ENCODE measurements around the gene CLDN3.

Gene CLDN3

DNA sequence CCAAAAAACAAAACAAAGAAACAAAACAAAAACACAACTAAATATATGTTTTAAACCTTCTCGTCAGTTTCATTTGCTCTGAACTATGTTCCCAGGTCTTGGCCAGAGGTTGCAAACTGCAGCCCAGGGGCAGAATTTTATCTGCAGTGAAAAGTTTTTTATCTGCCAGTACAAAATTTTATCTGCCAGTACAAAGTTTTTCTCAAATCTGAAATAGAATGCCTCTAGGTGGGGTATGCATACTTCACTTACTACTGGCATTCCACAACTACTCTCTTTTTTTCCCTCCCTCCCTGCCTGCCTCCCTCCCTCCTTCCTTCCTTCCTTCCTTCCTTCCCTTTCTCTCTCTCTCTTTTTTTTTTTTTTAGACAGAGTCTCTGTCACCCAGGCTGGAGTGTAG is 9.4 kb upstream of the CLDN3 start:
- DNase-seq (ENCODE audit: extremely low read depth, low read depth): no peak
- no peak for TF ChIP-seq CTCF (IDR thresholded peaks at IDR 0.05; ENCODE audit: low read depth, low read length)

DNA sequence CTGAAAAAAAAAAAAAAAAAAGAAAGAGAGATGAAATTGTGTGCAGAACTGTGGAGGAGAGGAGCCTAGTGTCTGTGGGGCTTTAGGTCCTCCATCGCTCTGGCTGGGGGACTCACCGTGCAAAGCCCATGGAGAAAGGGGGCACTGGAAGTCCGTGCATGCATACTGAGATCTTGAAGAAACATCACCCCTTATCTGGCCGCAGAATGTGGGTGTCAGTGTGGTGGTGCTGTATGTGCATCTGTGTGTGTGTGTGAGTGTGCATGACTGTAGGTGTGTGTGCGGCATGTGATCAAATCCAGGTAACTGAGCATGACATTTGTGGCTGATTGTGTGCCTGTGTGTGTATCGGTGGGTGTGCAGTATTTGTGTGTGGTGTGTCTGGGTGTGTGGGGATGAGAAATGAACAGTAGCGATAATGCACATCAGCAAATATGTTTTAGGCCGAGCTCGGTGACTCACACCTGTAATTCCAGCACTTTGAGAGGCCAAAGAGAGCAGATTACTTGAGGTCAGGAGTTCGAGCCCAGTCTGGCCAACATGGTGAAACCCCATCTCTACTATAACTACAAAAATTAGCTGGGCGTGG is 8.8 kb upstream of the CLDN3 start:
- no peak for DNase-seq (ENCODE audit: extremely low read depth, low read depth)
- no peak for TF ChIP-seq CTCF (IDR thresholded peaks at IDR 0.05; ENCODE audit: low read depth, low read length)

GRCh38 chr7:73774923-73775322 is 4.9 kb upstream of the CLDN3 start:
- TF ChIP-seq CTCF (IDR thresholded peaks at IDR 0.05; ENCODE audit: low read depth, low read length): no peak
- no peak for DNase-seq (ENCODE audit: extremely low read depth, low read depth)

GRCh38 chr7:73773700-73774517 is 3.8 kb upstream of the CLDN3 start:
- no peak for DNase-seq (ENCODE audit: extremely low read depth, low read depth)

GRCh38 chr7:73770860-73771670 is 995 bp upstream of the CLDN3 start:
- TF ChIP-seq CTCF (IDR thresholded peaks at IDR 0.05; ENCODE audit: low read depth, low read length): no peak
- no peak for DNase-seq (ENCODE audit: extremely low read depth, low read depth)

More at GRCh38 chr7:73773700-73774517, 3.8 kb upstream of the CLDN3 start:
- TF ChIP-seq CTCF (IDR thresholded peaks at IDR 0.05; ENCODE audit: low read depth, low read length): no peak

DNA sequence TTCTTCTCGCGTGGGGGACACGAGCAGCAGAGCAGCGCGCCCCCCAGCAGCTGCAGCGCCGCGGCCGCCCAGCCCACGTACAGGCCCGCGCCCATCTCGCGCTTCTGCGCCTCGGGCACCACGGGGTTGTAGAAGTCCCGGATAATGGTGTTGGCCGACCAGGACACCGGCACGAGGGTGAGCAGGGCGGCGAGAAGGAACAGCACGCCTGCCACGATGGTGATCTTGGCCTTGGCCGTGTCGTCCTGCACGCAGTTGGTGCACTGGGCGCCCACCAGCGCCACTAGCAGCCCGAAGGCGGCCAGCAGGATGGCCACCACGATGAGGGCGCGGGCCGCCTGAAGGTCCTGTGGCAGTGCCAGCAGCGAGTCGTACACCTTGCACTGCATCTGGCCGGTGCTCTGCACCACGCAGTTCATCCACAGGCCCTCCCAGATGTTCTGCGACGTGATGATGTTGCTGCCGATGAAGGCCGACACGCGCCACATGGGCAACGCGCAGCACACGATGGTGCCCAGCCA is 529 bp downstream of the CLDN3 start:
- no peak for TF ChIP-seq CTCF (IDR thresholded peaks at IDR 0.05; ENCODE audit: low read depth, low read length)
- DNase-seq (ENCODE audit: extremely low read depth, low read depth): no peak

Measured in AG09319 (cell line).